IMR-90 (cell line): ENCODE data around the gene TTC21B.

Experiments used
- BHLHE40 ChIP-seq: fragments of 150-350 bp; IDR thresholded peaks from 2 replicates; pipeline ENCODE4 v1.6.1; 2016; ENCODE audit warnings: mild to moderate bottlenecking, low read depth, low read length
- CEBPB ChIP-seq: IDR thresholded peaks from 2 replicates; pipeline ENCODE4 v1.6.1; 2012; ENCODE audit warnings: low read depth, low read length, improper control_type of control experiment
- CTCF ChIP-seq: conservative IDR thresholded peaks from 2 replicates; pipeline ENCODE4 v1.5.1; 2012; ENCODE audit warnings: mild to moderate bottlenecking, low read depth, low read length, improper control_type of control experiment
- MAFK ChIP-seq: IDR thresholded peaks from 2 replicates; pipeline ENCODE4 v1.6.1; 2012; ENCODE audit warnings: low read depth, low read length, improper control_type of control experiment
- MAZ ChIP-seq: IDR thresholded peaks from 2 replicates; pipeline ENCODE4 v1.6.1; 2012; ENCODE audit warnings: low read depth, mild to moderate bottlenecking, low read length, improper control_type of control experiment, moderate library complexity, borderline replicate concordance
- MXI1 ChIP-seq: IDR thresholded peaks from 2 replicates; pipeline ENCODE4 v1.6.1; 2012; ENCODE audit warnings: low read depth, mild to moderate bottlenecking, low read length, moderate library complexity, borderline replicate concordance
- NFE2L2 ChIP-seq: fragments of 150-350 bp; IDR thresholded peaks from 2 replicates; pipeline ENCODE4 v1.6.1; 2016; ENCODE audit warnings: low read depth, mild to moderate bottlenecking, low read length
- POLR2A ChIP-seq: IDR thresholded peaks from 2 replicates; pipeline ENCODE4 v1.6.1; 2012; ENCODE audit warnings: mild to moderate bottlenecking, low read depth, low read length
- RAD21 ChIP-seq: IDR thresholded peaks from 2 replicates; pipeline ENCODE4 v1.6.1; 2012; ENCODE audit warnings: low read length, improper control_type of control experiment
- RCOR1 ChIP-seq: IDR thresholded peaks from 2 replicates; pipeline ENCODE4 v1.6.1; 2012; ENCODE audit warnings: mild to moderate bottlenecking, low read length, improper control_type of control experiment; ENCODE audit not compliant: insufficient replicate concordance
- RFX5 ChIP-seq: IDR thresholded peaks from 2 replicates; pipeline ENCODE4 v1.8.0; 2012; ENCODE audit warnings: low read depth, mild to moderate bottlenecking, low read length, moderate library complexity
- SMC3 ChIP-seq: fragments of 150-350 bp; IDR thresholded peaks from 2 replicates; pipeline ENCODE4 v1.6.1; 2016; ENCODE audit warnings: low read depth, mild to moderate bottlenecking, antibody characterized with exemption, low read length, moderate library complexity
- USF2 ChIP-seq: fragments of 150-350 bp; IDR thresholded peaks from 2 replicates; pipeline ENCODE4 v1.6.1; 2017; ENCODE audit warnings: mild to moderate bottlenecking, antibody characterized with exemption, low read length, low read depth

GRCh38 chr2:165969227-165969626, 15.7 kb upstream of the TTC21B start:
- TF ChIP-seq CTCF (no peak), NFE2L2 (no peak), SMC3 (no peak), MAZ (no peak), USF2 (no peak), POLR2A (no peak), MAFK (no peak), CEBPB (no peak), RCOR1 (no peak), MXI1 (no peak), BHLHE40 (no peak), RFX5 (no peak), RAD21 (no peak)
